Body of pancreas (tissue), 4 donors: ENCODE results near the gene SERPINI1. TPM values are rescaled to one million over a fixed set of nuclear protein-coding genes. Genes with fewer than 3 reads are reported as not detected.
A peak's percentile ranks its signal among the peaks of the same experiment; 100 is the strongest.

Experiments
- ATAC-seq: fragments of 150-250 bp; one replicate; pipeline ENCODE4 v1.9.1; 2016
- DNase-seq, 4 donors: peaks; one replicate each; pipeline ENCODE4 v3.0.0-alpha.2; 2019
- H3K27ac ChIP-seq, 4 donors: fragments of 200-600 bp; sonication (generic); 1 replicate in 3 of 4; 2 replicates in 1 of 4; pipeline versions ENCODE4 v1.5.1 to v1.6.1; 2016 to 2019; ENCODE audit warnings: mild to moderate bottlenecking in 1 of 4, mixed read lengths in 1 of 4, moderate library complexity in 1 of 4
- H3K27me3 ChIP-seq, 2 donors: fragments of 200-600 bp; sonication (generic); one replicate each; pipeline ENCODE4 v1.6.0; 2016; ENCODE audit warnings: mild to moderate bottlenecking in 1 of 2
- H3K36me3 ChIP-seq, 2 donors: fragments of 200-600 bp; sonication (generic); replicated peaks in 1 of 2; 2 replicates each; pipeline ENCODE4 v1.5.1; 2016; ENCODE audit warnings: low read depth in 2 of 2; ENCODE audit not compliant: insufficient read depth in 1 of 2
- H3K4me1 ChIP-seq: fragments of 200-600 bp; sonication (generic); one replicate; pipeline ENCODE4 v1.6.0; 2016
- H3K4me3 ChIP-seq, 2 donors: fragments of 200-600 bp; sonication (generic); 1 replicate in 1 of 2; 2 replicates in 1 of 2; pipeline ENCODE4 v1.5.1; 2016 to 2019
- H3K9me3 ChIP-seq, 3 donors: fragments of 200-600 bp; sonication (generic); 1 replicate in 2 of 3; 2 replicates in 1 of 3; pipeline ENCODE4 v1.5.1; 2016
- CTCF ChIP-seq, 7 experiments: fragments of 450-650 bp in 4 of 7; fragments of 200-600 bp in 3 of 7; sonication (generic) in 3 of 7; IDR thresholded peaks; one replicate each; pipeline ENCODE4 v1.5.1; 2016 to 2019; ENCODE audit warnings: antibody characterized with exemption in 7 of 7
- POLR2A ChIP-seq, 3 donors: fragments of 450-650 bp; IDR thresholded peaks; one replicate each; pipeline ENCODE4 v1.6.1; 2016; ENCODE audit warnings: antibody characterized with exemption in 3 of 3, mild to moderate bottlenecking in 2 of 3
- WGBS, 2 donors: methylation state at CpG; one replicate each; pipeline ENCODE4 v1.1.5; 2017; 5-methylcytosine and 5-hydroxymethylcytosine counted together
- intact Hi-C: fragments of 100-400 bp; cut with DNase I; formaldehyde crosslinking; loops from one replicate; pipeline ENCODE4 v1.15.1; 2023
- total RNA-seq, 2 donors: library from RNA; depleted of rRNA; stranded (reverse); fragments of >200 nt; gene quantifications; one replicate each; pipeline ENCODE4 v1.1.0, GENCODE V29; 2016

SERPINI1 gene
- total RNA-seq, 2 donors from 2014 or later, result 10.2 to 20.0 TPM

GRCh38 chr3:167732313-167733065, 3.0 kb upstream of the SERPINI1 start:
- no peaks in the 10 kb centered on the region for H3K36me3 ChIP-seq
- TF ChIP-seq POLR2A (IDR thresholded peaks at IDR 0.05) (no peak), CTCF (IDR thresholded peaks at IDR 0.05) (no peak)
- DNase-seq, result no peak
- no peak overlapping the region for H3K27ac ChIP-seq
- H3K4me3 ChIP-seq, result no peak overlapping the region
- WGBS, 2 donors, result 43 to 44% methylated on average over 7 of the region's 7 CpGs
- intact Hi-C loops, result no loop called here
- no peak for ATAC-seq
- peaks cover 33% of the 10 kb centered on the region for H3K4me1 ChIP-seq
- no peaks in the 10 kb centered on the region for H3K9me3 ChIP-seq
- no peaks in the 10 kb centered on the region for H3K27me3 ChIP-seq

- intact Hi-C loops, result no loop called here
- DNase-seq (no peak), ATAC-seq (no peak)
- H3K27ac ChIP-seq, result peak overlapping the region; percentile 90 to 97 (median 94)
- H3K4me3 ChIP-seq, result peak overlapping the region; percentile 75 to 96
- H3K9me3 ChIP-seq, result no peaks in the 10 kb centered on the region
- WGBS, 2 donors, result 1% methylated on average over 12 of the region's 12 CpGs
- H3K27me3 ChIP-seq, result no peaks in the 10 kb centered on the region
- peaks cover 23% of the 10 kb centered on the region for H3K4me1 ChIP-seq
- H3K36me3 ChIP-seq, result no peaks in the 10 kb centered on the region
- TF ChIP-seq CTCF (IDR thresholded peaks at IDR 0.05), result no peak
- TF ChIP-seq POLR2A (IDR thresholded peaks at IDR 0.05), result no peak
Observed at GRCh38 chr3:167733961-167734497, 1.5 kb upstream of the SERPINI1 start.

- H3K4me1 ChIP-seq, result peaks cover 21% of the 10 kb centered on the region
- DNase-seq (peak; percentile 98 to 99 (median 98)), ATAC-seq (peak; percentile 92)
- peak within 1 kb of the TSS; percentile 81 to 96 for H3K4me3 ChIP-seq
- no peaks in the 10 kb centered on the region for H3K27me3 ChIP-seq
- intact Hi-C loops, result no loop called here
- no peaks in the 10 kb centered on the region for H3K9me3 ChIP-seq
- no peaks in the 10 kb centered on the region for H3K36me3 ChIP-seq
- peak within 1 kb of the TSS; percentile 93 to 97 (median 96) for H3K27ac ChIP-seq
- whole genome bisulfite sequencing, 2 donors, result 0% methylated on average over 26 to 47 of the region's 49 CpGs
- TF ChIP-seq POLR2A (IDR thresholded peaks at IDR 0.05), result peak; percentile 53 to 61 (median 59)
- TF ChIP-seq CTCF (IDR thresholded peaks at IDR 0.05), result peak in 1 of 7 experiments; percentile 15
Observed at GRCh38 chr3:167734498-167735232, 856 bp upstream of the SERPINI1 start, which contains the start of gene PDCD10. Gene PDCD10, minus strand, starts transcription at chr3:167734892. Its CDS starts 14,735 bp downstream, at chr3:167720157.

GRCh38 chr3:167736264-167736787, 805 bp downstream of the SERPINI1 start:
- intact Hi-C loops, result no loop called here
- 7 to 11% methylated on average over 7 of the region's 7 CpGs for WGBS, 2 donors
- ATAC-seq, result no peak
- Histone ChIP-seq H3K9me3 (no peaks in the 10 kb centered on the region), H3K4me1 (peaks cover 18% of the 10 kb centered on the region), H3K27me3 (no peaks in the 10 kb centered on the region), H3K4me3 (peak overlapping the region; percentile 81 to 96), H3K27ac (peak overlapping the region; percentile 93 to 97 (median 96)), H3K36me3 (no peaks in the 10 kb centered on the region)
- no peak for DNase-seq
- no peak for TF ChIP-seq POLR2A (IDR thresholded peaks at IDR 0.05)
- no peak for TF ChIP-seq CTCF (IDR thresholded peaks at IDR 0.05)
